Gastrocnemius medialis (tissue), 4 donors: ENCODE measurements around the gene ITGA8.

ENCODE experiments used
- POLR2A ChIP-seq, 2 donors: fragments of 450-650 bp; IDR thresholded peaks; one replicate each; pipeline ENCODE4 v1.6.1; 2017; ENCODE audit warnings: antibody characterized with exemption in 2 of 2, mild to moderate bottlenecking in 2 of 2, moderate library complexity in 2 of 2
- TF ChIP-seq, protein P1 (sequence below), 5 experiments: fragments of 450-650 bp in 3 of 5; fragments of 200-600 bp in 2 of 5; sonication (generic) in 2 of 5; IDR thresholded peaks in 4 of 5; conservative IDR thresholded peaks in 1 of 5; 1 replicate in 4 of 5; 2 replicates in 1 of 5; pipeline ENCODE4 v1.5.1; 2016 to 2019; ENCODE audit warnings: antibody characterized with exemption in 5 of 5, mild to moderate bottlenecking in 3 of 5, moderate library complexity in 3 of 5

DNA sequence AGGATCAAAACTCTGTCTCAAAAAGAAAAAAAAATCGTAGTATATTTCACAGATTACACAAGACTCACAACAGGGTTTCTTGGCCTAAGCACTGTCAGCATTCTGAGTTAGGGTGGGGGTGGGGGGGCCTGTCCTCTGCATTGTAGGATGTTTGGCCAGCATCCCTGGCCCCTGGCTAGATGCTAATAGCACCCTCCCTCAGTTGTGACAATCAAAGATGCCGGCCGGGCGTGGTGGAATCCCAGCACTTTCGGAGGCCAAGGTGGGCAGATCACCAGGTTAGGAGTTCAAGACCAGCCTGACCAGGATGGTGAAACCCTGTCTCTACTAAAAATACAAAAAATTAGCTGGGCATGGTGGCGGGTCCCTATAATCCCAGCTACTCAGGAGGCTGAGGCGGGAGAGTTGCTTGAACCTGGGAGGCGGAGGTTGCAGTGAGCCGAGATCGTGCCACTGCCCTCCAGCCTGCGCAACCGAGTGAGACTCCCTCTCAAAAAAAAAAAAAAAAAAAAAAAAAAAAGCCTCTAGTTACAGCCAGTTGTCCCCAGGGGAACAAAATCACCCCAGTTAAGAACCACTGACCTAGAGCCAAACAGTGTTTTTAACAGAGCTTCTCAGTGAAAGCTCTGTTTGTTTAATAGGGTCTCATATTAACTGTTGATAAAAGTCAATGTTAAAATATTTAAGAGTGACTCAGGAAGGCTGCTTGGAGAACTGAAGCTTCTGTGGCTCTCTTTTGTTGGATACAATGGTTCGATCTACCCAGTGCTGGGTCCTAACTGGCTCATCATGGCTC lies 187.6 kb downstream of the ITGA8 start:
- TF ChIP-seq POLR2A (IDR thresholded peaks at IDR 0.05), result no peak
- TF ChIP-seq, protein P1, sequence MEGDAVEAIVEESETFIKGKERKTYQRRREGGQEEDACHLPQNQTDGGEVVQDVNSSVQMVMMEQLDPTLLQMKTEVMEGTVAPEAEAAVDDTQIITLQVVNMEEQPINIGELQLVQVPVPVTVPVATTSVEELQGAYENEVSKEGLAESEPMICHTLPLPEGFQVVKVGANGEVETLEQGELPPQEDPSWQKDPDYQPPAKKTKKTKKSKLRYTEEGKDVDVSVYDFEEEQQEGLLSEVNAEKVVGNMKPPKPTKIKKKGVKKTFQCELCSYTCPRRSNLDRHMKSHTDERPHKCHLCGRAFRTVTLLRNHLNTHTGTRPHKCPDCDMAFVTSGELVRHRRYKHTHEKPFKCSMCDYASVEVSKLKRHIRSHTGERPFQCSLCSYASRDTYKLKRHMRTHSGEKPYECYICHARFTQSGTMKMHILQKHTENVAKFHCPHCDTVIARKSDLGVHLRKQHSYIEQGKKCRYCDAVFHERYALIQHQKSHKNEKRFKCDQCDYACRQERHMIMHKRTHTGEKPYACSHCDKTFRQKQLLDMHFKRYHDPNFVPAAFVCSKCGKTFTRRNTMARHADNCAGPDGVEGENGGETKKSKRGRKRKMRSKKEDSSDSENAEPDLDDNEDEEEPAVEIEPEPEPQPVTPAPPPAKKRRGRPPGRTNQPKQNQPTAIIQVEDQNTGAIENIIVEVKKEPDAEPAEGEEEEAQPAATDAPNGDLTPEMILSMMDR (IDR thresholded peaks at IDR 0.05 in 4 of 5, conservative IDR thresholded peaks at IDR 0.05 in 1 of 5), result no peak
